ENCODE measurements around the gene TMEM52. TPM values are rescaled to one million over a fixed set of nuclear protein-coding genes. Genes with fewer than 3 reads are reported as not detected.

TMEM52 gene
- total RNA-seq, 1 experiment from 2014 or later: 9.6 TPM

- WGBS (ENCODE audit: extremely low coverage, insufficient read length, low lambda C conversion rate): no CpG with 5 or more reads among the region's 5 CpGs
- no peak overlapping the region for H2BK15ac ChIP-seq (ENCODE audit: low read depth, low read length)
- no peak overlapping the region for H4K5ac ChIP-seq (ENCODE audit: insufficient read length, low read depth, low read length)
- peaks cover 3% of the 10 kb centered on the region for H4K20me1 ChIP-seq (ENCODE audit: control insufficient read depth, insufficient read depth, insufficient read length)
- no peak overlapping the region for H2AFZ ChIP-seq (ENCODE audit: low read length)
- Mint-ChIP-seq H3K4me1 (peaks cover 38 to 48% of the 10 kb centered on the region in 2 experiments), H3K36me3 (ENCODE audit: insufficient read depth in 1 of 3, low read depth in 3 of 3) (peaks cover 45 to 47% (median 45%) of the 10 kb centered on the region in 3 experiments), H3K27me3 (ENCODE audit: low read depth) (no peaks in the 10 kb centered on the region), H3K27ac (peak overlapping the region in 1 of 3 experiments; percentile 39; a peak in 2 of 7 replicates), H3K9me3 (peaks cover 8 to 12% of the 10 kb centered on the region in 2 experiments; a peak in 4 of 5 replicates), H3K4me3 (no peak overlapping the region)
- no peak overlapping the region for H3T11ph ChIP-seq (ENCODE audit: low read length)
- H3K56ac ChIP-seq (ENCODE audit: insufficient read length, low read depth, low read length): no peak overlapping the region
- no peak overlapping the region for H4K91ac ChIP-seq (ENCODE audit: insufficient read length, low read depth, low read length)
- H2BK120ac ChIP-seq (ENCODE audit: low read depth, low read length, poor library complexity, severe bottlenecking): no peak overlapping the region
- no peak overlapping the region for H2BK5ac ChIP-seq (ENCODE audit: insufficient read length, low read length)
- no peak for DNase-seq
- H3K79me1 ChIP-seq (ENCODE audit: insufficient read depth, low read depth, low read length, poor library complexity, severe bottlenecking): peaks cover 5% of the 10 kb centered on the region
- H3K4ac ChIP-seq (ENCODE audit: low read depth, low read length): no peak overlapping the region
- H4K8ac ChIP-seq (replicated peaks; ENCODE audit: insufficient read length, low read depth, low read length): no peak overlapping the region
- no peak overlapping the region for H3K14ac ChIP-seq (ENCODE audit: insufficient read depth, low read length)
- H3K18ac ChIP-seq (ENCODE audit: insufficient read length, low read depth, low read length): no peak overlapping the region
- no peak overlapping the region for H3K23ac ChIP-seq (ENCODE audit: insufficient read length, low read depth, low read length)
- no peak overlapping the region for H2BK12ac ChIP-seq (ENCODE audit: insufficient read length, low read depth, low read length)
- H3K23me2 ChIP-seq (ENCODE audit: insufficient read length, low read depth, low read length, poor library complexity, severe bottlenecking): no peaks in the 10 kb centered on the region
- H3K27me3 ChIP-seq (ENCODE audit: insufficient read depth, low read length): no peaks in the 10 kb centered on the region
- H3K9ac ChIP-seq (ENCODE audit: extremely low read depth, insufficient read length, low read length): no peak overlapping the region
- no peaks in the 10 kb centered on the region for H3K9me3 ChIP-seq (ENCODE audit: control insufficient read depth, low read depth, low read length)
- H3K27ac ChIP-seq (ENCODE audit: insufficient read length, low read depth, low read length): no peak overlapping the region
- H3K79me2 ChIP-seq (ENCODE audit: insufficient read depth, low read length): peaks cover 79% of the 10 kb centered on the region
- no peak overlapping the region for H2AK5ac ChIP-seq (ENCODE audit: insufficient read length, low read length)
- H3K4me1 ChIP-seq (ENCODE audit: insufficient read depth, low read length): no peaks in the 10 kb centered on the region; the same call in 1 of the 2 replicates
- no peak overlapping the region for H2BK20ac ChIP-seq (ENCODE audit: low read depth, low read length, poor library complexity, severe bottlenecking)
- TF ChIP-seq CTCF (conservative IDR thresholded peaks at IDR 0.05): no peak
- H3K4me2 ChIP-seq (ENCODE audit: insufficient read depth, insufficient read length, low read length): no peak overlapping the region
Measured at GRCh38 chr1:1877865-1878436, 41.1 kb downstream of the TMEM52 start.

Measured in H9 (cell line).